Liver (tissue), 9 donors: ENCODE data around the gene DGKE. TPM values are rescaled to one million over a fixed set of nuclear protein-coding genes. Genes with fewer than 3 reads are reported as not detected.

Source experiments
- DNase-seq: peaks from one replicate; pipeline ENCODE4 v3.0.0-alpha.2; 2017; ENCODE audit warnings: low spot score
- H3K27ac ChIP-seq, 2 donors: one replicate each; pipeline ENCODE4 v1.7.0; 2013; ENCODE audit warnings: inconsistent platforms in 2 of 2, low read length in 2 of 2, control low read depth in 1 of 2, low read depth in 1 of 2, mild to moderate bottlenecking in 1 of 2
- H3K27me3 ChIP-seq, 4 donors: one replicate each; pipeline versions ENCODE4 v1.6.1 to v1.7.0; 2013; ENCODE audit warnings: low read length in 3 of 4, inconsistent platforms in 1 of 4, mild to moderate bottlenecking in 1 of 4, moderate library complexity in 1 of 4; ENCODE audit not compliant: control insufficient read depth in 4 of 4, insufficient read depth in 4 of 4
- H3K36me3 ChIP-seq, 4 donors: one replicate each; pipeline versions ENCODE4 v1.6.1 to v1.7.0; 2013; ENCODE audit warnings: low read length in 3 of 4, mild to moderate bottlenecking in 3 of 4, low read depth in 1 of 4, moderate library complexity in 1 of 4; ENCODE audit not compliant: control insufficient read depth in 4 of 4, insufficient read depth in 3 of 4
- H3K4me1 ChIP-seq, 4 donors: one replicate each; pipeline versions ENCODE4 v1.6.1 to v1.7.0; 2013; ENCODE audit warnings: low read length in 3 of 4, mild to moderate bottlenecking in 3 of 4, moderate library complexity in 1 of 4; ENCODE audit not compliant: control insufficient read depth in 4 of 4, insufficient read depth in 4 of 4
- H3K4me3 ChIP-seq, 3 donors: one replicate each; pipeline versions ENCODE4 v1.6.1 to v1.7.0; 2013; ENCODE audit warnings: low read length in 3 of 3, control low read depth in 1 of 3, low read depth in 1 of 3, mild to moderate bottlenecking in 1 of 3
- H3K9ac ChIP-seq, 2 donors: one replicate each; pipeline ENCODE4 v1.7.0; 2013; ENCODE audit warnings: low read length in 2 of 2, mild to moderate bottlenecking in 2 of 2, moderate library complexity in 2 of 2, control low read depth in 1 of 2, low read depth in 1 of 2
- H3K9me3 ChIP-seq, 4 donors: one replicate each; pipeline versions ENCODE4 v1.6.1 to v1.7.0; 2013; ENCODE audit warnings: low read length in 3 of 4; ENCODE audit not compliant: control insufficient read depth in 4 of 4
- EGR1 ChIP-seq, 2 donors: IDR thresholded peaks; 2 replicates each; pipeline ENCODE4 v1.6.1; 2016 to 2018; ENCODE audit warnings: antibody characterized with exemption in 2 of 2, low read depth in 2 of 2
- FOXA1 ChIP-seq: IDR thresholded peaks from 2 replicates; pipeline ENCODE4 v1.6.1; 2016; ENCODE audit warnings: antibody characterized with exemption
- FOXA2 ChIP-seq: IDR thresholded peaks from 2 replicates; pipeline ENCODE4 v1.6.1; 2016; ENCODE audit warnings: antibody characterized with exemption
- GABPA ChIP-seq, 2 donors: IDR thresholded peaks in 1 of 2; conservative IDR thresholded peaks in 1 of 2; 2 replicates each; pipeline ENCODE4 v1.6.1; 2016; ENCODE audit warnings: antibody characterized with exemption in 2 of 2, mild to moderate bottlenecking in 1 of 2, moderate library complexity in 1 of 2
- HNF4A ChIP-seq, 2 donors: conservative IDR thresholded peaks; 2 replicates each; pipeline ENCODE4 v1.6.1; 2016; ENCODE audit warnings: antibody characterized with exemption in 2 of 2, mild to moderate bottlenecking in 2 of 2
- HNF4G ChIP-seq: IDR thresholded peaks from 2 replicates; pipeline ENCODE4 v1.6.1; 2016; ENCODE audit warnings: antibody characterized with exemption
- JUND ChIP-seq, 2 donors: IDR thresholded peaks; 2 replicates each; pipeline ENCODE4 v1.6.1; 2016; ENCODE audit warnings: antibody characterized with exemption in 2 of 2
- NR2F2 ChIP-seq: IDR thresholded peaks from 2 replicates; pipeline ENCODE4 v1.6.1; 2016; ENCODE audit warnings: antibody characterized with exemption
- RAD21 ChIP-seq, 2 donors: IDR thresholded peaks; 2 replicates each; pipeline ENCODE4 v1.6.1; 2016; ENCODE audit warnings: antibody characterized with exemption in 2 of 2, mild to moderate bottlenecking in 2 of 2
- RXRA ChIP-seq, 2 donors: IDR thresholded peaks; 2 replicates each; pipeline ENCODE4 v1.6.1; 2017 to 2018; ENCODE audit warnings: antibody characterized with exemption in 2 of 2, mild to moderate bottlenecking in 1 of 2
- SP1 ChIP-seq: IDR thresholded peaks from 2 replicates; pipeline ENCODE4 v1.6.1; 2018; ENCODE audit warnings: antibody characterized with exemption, mild to moderate bottlenecking
- TAF1 ChIP-seq: conservative IDR thresholded peaks from 2 replicates; pipeline ENCODE4 v1.6.1; 2016; ENCODE audit warnings: antibody characterized with exemption, mild to moderate bottlenecking
- YY1 ChIP-seq: IDR thresholded peaks from 2 replicates; pipeline ENCODE4 v1.6.1; 2016; ENCODE audit warnings: antibody characterized with exemption, mild to moderate bottlenecking
- WGBS: extraction: QIAGEN DNeasy Blood & Tissue Kit; methylation state at CpG from one replicate; pipeline ENCODE4 v1.1.7; 2013; 5-methylcytosine and 5-hydroxymethylcytosine counted together
- polyA plus RNA-seq, 2 donors: library from polyadenylated mRNA; stranded (reverse) in 1 of 2; unstranded in 1 of 2; fragments of 200-250 nt in 1 of 2; fragments of >200 nt in 1 of 2; fragmentation: Nextera tagmentation in 1 of 2; extraction: Ambion mirVana in 1 of 2; gene quantifications; one replicate each; pipeline versions ENCODE4 v1.2.1 to v1.2.3, GENCODE V29; 2013 to 2015
- total RNA-seq, 2 donors: library from RNA; depleted of rRNA; stranded (reverse); fragments of >200 nt; gene quantifications; one replicate each; pipeline ENCODE4 v1.2.3, GENCODE V29; 2014
- TF ChIP-seq, protein P1 (sequence below): IDR thresholded peaks from 2 replicates; pipeline ENCODE4 v1.6.1; 2016; ENCODE audit warnings: antibody characterized with exemption
- TF ChIP-seq, protein P2 (sequence below): IDR thresholded peaks from 2 replicates; pipeline ENCODE4 v1.6.1; 2016; ENCODE audit warnings: antibody characterized with exemption, mild to moderate bottlenecking
- TF ChIP-seq, protein P3 (sequence below): fragments of 150-350 bp; IDR thresholded peaks from 2 replicates; pipeline ENCODE4 v1.5.1; 2017; ENCODE audit warnings: improper control_type of control experiment, low read depth, low read length; ENCODE audit not compliant: missing input control
- TF ChIP-seq, protein P4 (sequence below): IDR thresholded peaks from 2 replicates; pipeline ENCODE4 v1.6.1; 2016; ENCODE audit warnings: antibody characterized with exemption
- TF ChIP-seq, protein P5 (sequence below): IDR thresholded peaks from 2 replicates; pipeline ENCODE4 v1.6.1; 2016; ENCODE audit warnings: antibody characterized with exemption
- donor health status: healthy.
- donor health status: healthy.
- donor health status: healthy.
- donor health status: healthy.
- donor health status: healthy.

DGKE gene
- total and polyA plus RNA-seq, 4 donors, result 1.0 to 5.9 (median 2.8) TPM

DNA sequence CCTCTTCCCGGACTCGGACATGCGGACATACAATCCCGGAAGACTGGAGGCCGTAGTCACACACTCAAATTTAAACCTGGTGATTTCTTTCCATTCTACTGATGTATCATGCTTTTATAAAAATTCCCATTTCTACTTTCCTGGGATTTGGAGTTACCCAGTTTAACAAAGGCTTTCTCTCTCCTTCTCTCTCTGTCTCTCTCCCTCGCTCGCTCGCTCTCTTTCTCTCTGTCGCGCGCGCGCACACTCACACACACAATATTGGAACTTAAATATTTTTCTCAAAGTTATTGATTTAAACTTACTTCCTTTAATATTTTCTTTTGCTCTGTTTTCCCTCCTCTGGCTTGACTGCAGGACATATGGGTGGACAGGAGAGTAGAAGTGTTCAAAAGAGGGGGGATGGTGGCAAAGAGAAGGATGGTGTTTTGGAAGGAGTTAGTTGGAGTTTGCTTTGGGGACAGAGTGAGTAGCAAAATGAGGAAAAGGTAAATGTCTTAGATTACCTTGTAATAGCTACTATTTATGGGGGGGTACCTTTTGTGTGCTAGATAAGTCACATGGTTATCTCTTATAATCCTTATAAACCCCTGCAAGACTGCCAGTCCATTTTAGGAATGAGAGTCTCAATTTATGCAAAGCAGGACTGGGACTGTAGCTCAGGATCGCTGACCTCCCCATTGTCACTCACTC, 80.8 kb downstream of the DGKE start:
- Histone ChIP-seq H3K4me1 (peaks cover 3 to 35% (median 29%) of the 10 kb centered on the region in 4 donors), H3K27ac (peak overlapping the region; percentile 98 to 100), H3K9ac (peak overlapping the region; percentile 90 to 93), H3K4me3 (peak overlapping the region; percentile 74 to 98 (median 94)), H3K9me3 (no peaks in the 10 kb centered on the region), H3K27me3 (no peaks in the 10 kb centered on the region), H3K36me3 (no peaks in the 10 kb centered on the region)
- DNase-seq, result no peak
- TF ChIP-seq, protein P1, sequence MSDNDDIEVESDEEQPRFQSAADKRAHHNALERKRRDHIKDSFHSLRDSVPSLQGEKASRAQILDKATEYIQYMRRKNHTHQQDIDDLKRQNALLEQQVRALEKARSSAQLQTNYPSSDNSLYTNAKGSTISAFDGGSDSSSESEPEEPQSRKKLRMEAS, result no peak
- TF ChIP-seq, protein P2, sequence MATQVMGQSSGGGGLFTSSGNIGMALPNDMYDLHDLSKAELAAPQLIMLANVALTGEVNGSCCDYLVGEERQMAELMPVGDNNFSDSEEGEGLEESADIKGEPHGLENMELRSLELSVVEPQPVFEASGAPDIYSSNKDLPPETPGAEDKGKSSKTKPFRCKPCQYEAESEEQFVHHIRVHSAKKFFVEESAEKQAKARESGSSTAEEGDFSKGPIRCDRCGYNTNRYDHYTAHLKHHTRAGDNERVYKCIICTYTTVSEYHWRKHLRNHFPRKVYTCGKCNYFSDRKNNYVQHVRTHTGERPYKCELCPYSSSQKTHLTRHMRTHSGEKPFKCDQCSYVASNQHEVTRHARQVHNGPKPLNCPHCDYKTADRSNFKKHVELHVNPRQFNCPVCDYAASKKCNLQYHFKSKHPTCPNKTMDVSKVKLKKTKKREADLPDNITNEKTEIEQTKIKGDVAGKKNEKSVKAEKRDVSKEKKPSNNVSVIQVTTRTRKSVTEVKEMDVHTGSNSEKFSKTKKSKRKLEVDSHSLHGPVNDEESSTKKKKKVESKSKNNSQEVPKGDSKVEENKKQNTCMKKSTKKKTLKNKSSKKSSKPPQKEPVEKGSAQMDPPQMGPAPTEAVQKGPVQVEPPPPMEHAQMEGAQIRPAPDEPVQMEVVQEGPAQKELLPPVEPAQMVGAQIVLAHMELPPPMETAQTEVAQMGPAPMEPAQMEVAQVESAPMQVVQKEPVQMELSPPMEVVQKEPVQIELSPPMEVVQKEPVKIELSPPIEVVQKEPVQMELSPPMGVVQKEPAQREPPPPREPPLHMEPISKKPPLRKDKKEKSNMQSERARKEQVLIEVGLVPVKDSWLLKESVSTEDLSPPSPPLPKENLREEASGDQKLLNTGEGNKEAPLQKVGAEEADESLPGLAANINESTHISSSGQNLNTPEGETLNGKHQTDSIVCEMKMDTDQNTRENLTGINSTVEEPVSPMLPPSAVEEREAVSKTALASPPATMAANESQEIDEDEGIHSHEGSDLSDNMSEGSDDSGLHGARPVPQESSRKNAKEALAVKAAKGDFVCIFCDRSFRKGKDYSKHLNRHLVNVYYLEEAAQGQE, result no peak
- TF ChIP-seq FOXA2 (no peak), YY1 (no peak), SP1 (no peak), EGR1 (IDR thresholded peaks at IDR 0.05; ENCODE audit: low read depth in 2 of 2) (no peak), TAF1 (no peak), JUND (IDR thresholded peaks at IDR 0.05) (no peak), FOXA1 (no peak), RAD21 (IDR thresholded peaks at IDR 0.05) (no peak), RXRA (IDR thresholded peaks at IDR 0.05) (no peak), NR2F2 (no peak), HNF4G (no peak), GABPA (IDR thresholded peaks at IDR 0.05 in 1 of 2, conservative IDR thresholded peaks at IDR 0.05 in 1 of 2) (no peak), HNF4A (conservative IDR thresholded peaks at IDR 0.05) (no peak)
- TF ChIP-seq, protein P3, sequence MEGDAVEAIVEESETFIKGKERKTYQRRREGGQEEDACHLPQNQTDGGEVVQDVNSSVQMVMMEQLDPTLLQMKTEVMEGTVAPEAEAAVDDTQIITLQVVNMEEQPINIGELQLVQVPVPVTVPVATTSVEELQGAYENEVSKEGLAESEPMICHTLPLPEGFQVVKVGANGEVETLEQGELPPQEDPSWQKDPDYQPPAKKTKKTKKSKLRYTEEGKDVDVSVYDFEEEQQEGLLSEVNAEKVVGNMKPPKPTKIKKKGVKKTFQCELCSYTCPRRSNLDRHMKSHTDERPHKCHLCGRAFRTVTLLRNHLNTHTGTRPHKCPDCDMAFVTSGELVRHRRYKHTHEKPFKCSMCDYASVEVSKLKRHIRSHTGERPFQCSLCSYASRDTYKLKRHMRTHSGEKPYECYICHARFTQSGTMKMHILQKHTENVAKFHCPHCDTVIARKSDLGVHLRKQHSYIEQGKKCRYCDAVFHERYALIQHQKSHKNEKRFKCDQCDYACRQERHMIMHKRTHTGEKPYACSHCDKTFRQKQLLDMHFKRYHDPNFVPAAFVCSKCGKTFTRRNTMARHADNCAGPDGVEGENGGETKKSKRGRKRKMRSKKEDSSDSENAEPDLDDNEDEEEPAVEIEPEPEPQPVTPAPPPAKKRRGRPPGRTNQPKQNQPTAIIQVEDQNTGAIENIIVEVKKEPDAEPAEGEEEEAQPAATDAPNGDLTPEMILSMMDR, result no peak
- TF ChIP-seq, protein P4, sequence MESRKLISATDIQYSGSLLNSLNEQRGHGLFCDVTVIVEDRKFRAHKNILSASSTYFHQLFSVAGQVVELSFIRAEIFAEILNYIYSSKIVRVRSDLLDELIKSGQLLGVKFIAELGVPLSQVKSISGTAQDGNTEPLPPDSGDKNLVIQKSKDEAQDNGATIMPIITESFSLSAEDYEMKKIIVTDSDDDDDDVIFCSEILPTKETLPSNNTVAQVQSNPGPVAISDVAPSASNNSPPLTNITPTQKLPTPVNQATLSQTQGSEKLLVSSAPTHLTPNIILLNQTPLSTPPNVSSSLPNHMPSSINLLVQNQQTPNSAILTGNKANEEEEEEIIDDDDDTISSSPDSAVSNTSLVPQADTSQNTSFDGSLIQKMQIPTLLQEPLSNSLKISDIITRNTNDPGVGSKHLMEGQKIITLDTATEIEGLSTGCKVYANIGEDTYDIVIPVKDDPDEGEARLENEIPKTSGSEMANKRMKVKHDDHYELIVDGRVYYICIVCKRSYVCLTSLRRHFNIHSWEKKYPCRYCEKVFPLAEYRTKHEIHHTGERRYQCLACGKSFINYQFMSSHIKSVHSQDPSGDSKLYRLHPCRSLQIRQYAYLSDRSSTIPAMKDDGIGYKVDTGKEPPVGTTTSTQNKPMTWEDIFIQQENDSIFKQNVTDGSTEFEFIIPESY, result no peak
- TF ChIP-seq, protein P5, sequence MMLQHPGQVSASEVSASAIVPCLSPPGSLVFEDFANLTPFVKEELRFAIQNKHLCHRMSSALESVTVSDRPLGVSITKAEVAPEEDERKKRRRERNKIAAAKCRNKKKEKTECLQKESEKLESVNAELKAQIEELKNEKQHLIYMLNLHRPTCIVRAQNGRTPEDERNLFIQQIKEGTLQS, result no peak
- whole genome bisulfite sequencing, result 21% methylated on average over 14 of the region's 14 CpGs
